Skin epidermis (tissue), 12 donors: ENCODE results near the gene GPR156.
"Not testable (repeated sequence)": the region's sequence is repeated elsewhere in the genome, so short reads cannot be mapped to it uniquely, and the experiment has no call there.

Experiments used
- H3K27ac ChIP-seq, 21 experiments: fragments of 200-600 bp; sonication (generic) in 11 of 21; one replicate each; pipeline ENCODE4 v1.5.0; 2020; ENCODE audit warnings: mild to moderate bottlenecking in 3 of 21, inconsistent platforms in 2 of 21, moderate library complexity in 2 of 21
- H3K4me3 ChIP-seq, 7 experiments: fragments of 200-600 bp; sonication (generic) in 2 of 7; one replicate each; pipeline ENCODE4 v1.5.0; 2020; ENCODE audit warnings: inconsistent platforms in 2 of 7, mild to moderate bottlenecking in 2 of 7, moderate library complexity in 1 of 7

The GPR156 gene

GRCh38 chr3:120284747-120285507, at the start of gene GPR156:
TSS of gene GPR156 (minus strand) at chr3:120285222. CDS start at chr3:120244098, 41,124 bp downstream.
- peak within 1 kb of the TSS; percentile 24 to 50 (median 36) for H3K4me3 ChIP-seq
- peak within 1 kb of the TSS in 1 of 21 experiments; percentile 27 for H3K27ac ChIP-seq

DNA sequence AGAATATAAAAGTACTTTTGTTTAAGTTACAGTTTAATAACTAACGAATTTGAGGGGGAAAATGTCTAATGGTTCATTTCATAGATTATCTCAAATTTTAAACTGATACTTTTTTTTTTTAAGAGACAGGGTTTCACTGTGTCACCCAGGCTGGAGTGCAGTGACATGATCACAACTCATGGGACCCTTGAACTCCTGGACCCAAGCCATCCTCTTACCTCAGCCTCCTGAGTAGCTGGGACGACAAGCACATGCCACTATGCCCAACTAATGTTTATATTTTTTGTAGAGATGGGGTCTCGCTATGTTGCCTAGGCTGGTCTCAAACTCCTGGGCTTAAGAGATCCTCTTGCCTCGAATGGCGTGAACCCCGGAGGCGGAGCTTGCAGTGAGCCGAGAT, 47.6 kb upstream of the GPR156 start:
- Histone ChIP-seq H3K27ac (no peak overlapping the region), H3K4me3 (no peak overlapping the region)

DNA sequence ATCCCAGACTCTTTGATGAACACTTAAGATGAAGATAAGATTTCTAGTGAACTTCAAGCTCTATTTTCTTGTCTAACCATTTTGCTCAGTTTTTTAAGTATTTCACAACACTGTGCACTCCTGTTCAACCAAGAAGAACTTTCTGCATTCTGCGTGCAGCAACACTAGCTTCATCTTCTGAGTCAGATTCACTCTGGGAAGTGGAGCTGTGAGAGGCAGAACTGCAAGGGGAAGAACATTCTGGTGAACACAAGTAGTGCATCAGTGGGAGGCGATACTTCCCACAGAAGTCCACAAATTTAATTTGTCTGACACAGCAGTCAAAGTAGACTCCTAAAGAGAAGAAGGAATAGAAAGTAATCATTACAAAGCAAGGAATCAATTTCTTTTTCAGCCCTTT, 46.1 kb upstream of the GPR156 start:
- Histone ChIP-seq H3K4me3 (no peak overlapping the region), H3K27ac (no peak overlapping the region)

DNA sequence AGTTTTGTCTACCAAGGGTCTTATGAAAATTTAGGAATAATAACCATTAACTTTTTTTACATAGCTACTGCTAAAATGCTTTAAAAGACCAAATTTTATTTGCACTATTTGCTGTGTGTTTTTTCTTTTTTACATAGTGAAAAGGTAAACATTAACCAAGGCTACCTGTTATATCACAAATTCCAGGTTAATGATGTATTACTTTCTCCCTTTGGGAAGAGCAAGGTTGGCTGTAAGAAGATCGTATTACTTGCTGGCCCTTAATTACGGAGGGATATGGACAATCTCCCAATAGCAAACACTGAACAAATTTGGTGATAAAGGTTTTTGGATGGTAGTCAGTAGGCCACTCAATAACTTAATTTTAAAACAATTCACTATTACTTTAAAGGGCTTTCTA, 41.8 kb upstream of the GPR156 start:
- no peak overlapping the region for H3K4me3 ChIP-seq
- no peak overlapping the region for H3K27ac ChIP-seq

- H3K27ac ChIP-seq, result no peak overlapping the region
- H3K4me3 ChIP-seq, result no peak overlapping the region
Observed at GRCh38 chr3:120324190-120324589, 39.2 kb upstream of the GPR156 start.

DNA sequence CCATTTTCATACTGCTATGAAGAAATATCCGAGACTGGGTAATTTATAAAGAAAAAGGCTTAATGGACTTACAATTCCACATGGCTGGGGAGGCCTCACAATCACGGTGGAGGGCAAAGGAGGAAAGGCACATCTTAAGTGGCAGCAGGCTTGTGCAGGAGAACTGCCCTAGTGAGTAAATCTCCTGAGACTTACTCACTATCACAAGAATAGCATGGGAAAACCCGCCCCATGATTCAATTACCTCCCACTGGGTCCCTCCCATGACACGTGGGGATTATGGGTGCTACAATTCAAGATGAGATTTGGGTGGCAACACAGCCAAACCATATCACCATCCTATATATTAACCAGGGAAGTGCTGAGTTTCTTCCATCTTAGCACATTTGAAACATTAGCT, 38.7 kb upstream of the GPR156 start:
- not testable (repeated sequence) for H3K4me3 ChIP-seq, H3K27ac ChIP-seq

- Histone ChIP-seq H3K4me3 (no peak overlapping the region), H3K27ac (no peak overlapping the region)
Observed at GRCh38 chr3:120311863-120312794, 27.1 kb upstream of the GPR156 start.

DNA sequence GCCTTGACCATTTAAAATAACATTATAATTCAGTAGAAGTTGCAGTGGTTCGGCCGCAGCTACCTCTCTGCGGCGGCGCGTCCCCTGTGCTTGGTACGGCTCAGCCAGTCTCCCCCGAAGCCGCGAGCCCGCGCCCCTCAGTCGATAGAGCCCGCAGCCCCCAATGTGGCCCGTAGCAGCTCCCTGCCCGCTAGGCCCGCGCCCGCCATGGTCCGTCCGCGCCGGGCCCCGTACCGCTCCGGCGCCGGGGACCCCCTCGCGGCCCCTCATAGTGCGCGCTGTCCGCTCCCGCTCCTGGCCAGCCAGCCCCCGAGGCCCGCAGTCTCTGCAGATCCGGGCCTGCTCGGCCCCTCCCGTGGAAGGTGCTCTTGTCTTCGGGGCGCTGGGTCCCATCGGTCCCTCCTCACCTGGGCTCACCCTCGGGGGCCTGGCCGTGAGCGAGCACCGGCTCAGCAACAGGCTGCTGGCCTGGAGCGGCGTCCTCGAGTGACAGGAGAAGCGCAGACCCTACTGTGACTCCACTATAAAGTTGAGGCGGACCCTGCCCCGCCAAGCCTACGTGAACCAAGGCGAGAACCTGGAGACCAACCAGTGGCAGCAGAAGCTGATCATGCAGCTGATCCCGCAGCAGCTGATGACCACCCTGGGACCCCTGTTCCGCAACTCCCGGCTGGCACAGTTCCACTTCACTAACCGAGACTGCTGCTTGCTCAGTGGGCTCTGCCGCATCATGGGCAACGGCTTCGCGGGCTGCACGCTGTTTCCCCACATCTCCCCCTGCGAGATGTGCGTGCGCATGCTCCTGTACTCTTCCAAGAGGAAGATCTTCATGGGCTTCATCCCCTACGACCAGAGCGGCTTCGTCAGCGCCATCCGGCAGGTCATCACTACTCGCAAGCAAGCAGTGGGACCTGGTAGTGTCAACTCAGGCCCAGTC, 21.8 kb upstream of the GPR156 start:
- Histone ChIP-seq H3K27ac (no peak overlapping the region), H3K4me3 (no peak overlapping the region)

GRCh38 chr3:120304616-120305015, 19.6 kb upstream of the GPR156 start:
- H3K27ac ChIP-seq, result no peak overlapping the region
- no peak overlapping the region for H3K4me3 ChIP-seq

- Histone ChIP-seq H3K27ac (no peak overlapping the region), H3K4me3 (no peak overlapping the region)
Observed at GRCh38 chr3:120302361-120302760, 17.3 kb upstream of the GPR156 start.

GRCh38 chr3:120300971-120301370, 15.9 kb upstream of the GPR156 start:
- Histone ChIP-seq H3K4me3 (no peak overlapping the region), H3K27ac (no peak overlapping the region)

DNA sequence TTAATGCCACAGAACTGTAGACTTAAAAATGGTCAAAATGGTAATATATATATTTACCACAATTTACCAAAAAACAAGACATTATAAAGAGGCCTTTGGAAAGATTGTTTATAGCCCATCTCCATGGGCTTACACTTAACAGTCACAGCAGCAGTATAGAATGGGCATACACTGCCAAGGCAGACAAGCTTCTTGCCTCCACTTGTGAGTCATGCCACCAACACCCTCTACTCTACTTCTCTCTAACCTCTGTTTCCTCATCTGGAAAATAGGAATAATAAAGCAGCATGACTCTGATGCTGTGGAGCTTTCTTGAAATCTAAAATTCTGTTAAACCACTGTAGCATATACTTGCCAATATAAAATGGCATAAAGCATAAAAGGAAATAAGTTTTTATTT, 14.4 kb upstream of the GPR156 start:
- no peak overlapping the region for H3K27ac ChIP-seq

DNA sequence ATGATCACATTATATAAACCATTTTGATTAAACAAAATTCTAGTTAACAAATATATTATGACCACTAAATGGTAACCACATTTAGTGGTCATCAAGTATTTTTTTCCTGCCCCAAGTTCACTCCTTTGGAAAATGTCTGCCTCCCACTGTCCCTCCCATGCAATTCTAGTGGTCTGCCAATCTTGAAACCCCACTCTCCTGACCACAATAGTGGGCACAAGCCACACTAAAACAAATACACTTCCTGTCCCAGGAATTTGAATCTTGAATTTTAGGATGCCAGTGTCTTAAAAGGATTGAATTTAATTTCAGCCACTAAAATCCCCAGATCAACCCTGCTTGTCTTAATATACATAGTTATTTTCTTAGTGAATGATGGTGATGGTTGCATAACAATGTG, 14.0 kb upstream of the GPR156 start:
- no peak overlapping the region for H3K4me3 ChIP-seq
- no peak overlapping the region for H3K27ac ChIP-seq

More for the DNA sequence above, 14.4 kb upstream of the GPR156 start:
- H3K4me3 ChIP-seq, result no peak overlapping the region

DNA sequence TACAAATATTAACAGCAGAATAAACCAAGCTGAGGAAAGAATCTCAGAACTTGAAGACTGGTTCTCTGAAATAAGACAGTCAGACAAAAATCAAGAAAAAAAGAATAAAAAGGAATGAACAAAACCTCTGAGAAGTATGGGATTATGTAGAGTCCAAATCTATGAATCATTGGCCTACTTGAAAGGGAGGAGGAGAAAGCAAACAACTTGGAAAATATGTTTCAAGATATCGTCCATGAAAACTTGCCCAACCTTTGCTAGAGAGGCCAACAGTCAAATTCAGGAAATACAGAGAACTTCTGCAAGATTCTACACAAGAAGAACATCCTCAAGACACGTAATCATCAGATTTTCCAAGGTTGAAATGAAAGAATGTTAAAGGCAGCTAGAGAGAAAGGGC, 6.5 kb upstream of the GPR156 start:
- H3K27ac ChIP-seq, H3K4me3 ChIP-seq: not testable (repeated sequence)

GRCh38 chr3:120289636-120290035, 4.6 kb upstream of the GPR156 start:
- Histone ChIP-seq H3K27ac (no peak overlapping the region), H3K4me3 (no peak overlapping the region)

DNA sequence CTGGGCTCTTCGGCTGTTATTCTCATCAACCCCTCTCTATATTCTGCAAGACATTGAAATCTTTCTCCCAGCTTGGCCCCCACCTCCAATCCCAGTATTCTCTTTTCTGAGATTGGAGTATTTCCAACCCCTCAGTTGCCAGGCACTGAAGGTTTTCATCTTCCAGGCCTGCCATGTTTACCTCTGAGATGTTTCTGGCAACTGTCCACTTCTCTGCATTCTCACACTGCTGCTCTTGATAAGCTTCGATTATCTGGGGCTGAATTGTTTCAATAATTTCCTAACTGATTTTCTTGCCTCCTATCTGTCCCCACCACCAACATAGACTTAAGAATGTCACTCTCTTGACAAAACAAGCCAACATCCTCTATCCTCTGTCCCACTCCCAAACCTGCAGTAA, 1.4 kb upstream of the GPR156 start:
- Histone ChIP-seq H3K4me3 (no peak overlapping the region), H3K27ac (no peak overlapping the region)

GRCh38 chr3:120285508-120285841, 453 bp upstream of the GPR156 start:
- Histone ChIP-seq H3K4me3 (peak overlapping the region; percentile 24 to 50 (median 36)), H3K27ac (peak overlapping the region in 1 of 21 experiments; percentile 27)

GRCh38 chr3:120281261-120281660, 3.8 kb downstream of the GPR156 start:
- H3K27ac ChIP-seq, result no peak overlapping the region

DNA sequence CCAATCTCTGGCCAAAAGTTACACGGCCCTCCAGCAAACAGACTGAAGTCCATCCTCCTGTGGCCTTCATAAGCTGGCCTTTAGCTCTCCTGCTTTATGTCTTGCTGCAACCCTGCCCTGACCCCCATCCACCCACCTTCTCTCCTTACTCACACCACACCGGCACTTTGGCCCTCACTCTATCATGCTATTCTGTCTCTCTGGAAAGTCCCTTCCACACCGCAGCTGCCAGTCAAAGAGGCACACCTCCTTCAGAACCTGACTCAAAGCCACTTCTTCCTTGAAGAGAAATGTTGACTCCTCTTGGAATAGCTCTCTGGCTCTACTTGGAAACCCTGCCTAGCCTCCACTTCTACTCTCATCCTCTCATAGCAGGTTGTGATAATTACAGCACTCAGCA, 4.5 kb downstream of the GPR156 start:
- Histone ChIP-seq H3K4me3 (no peak overlapping the region), H3K27ac (no peak overlapping the region)

More at GRCh38 chr3:120281261-120281660, 3.8 kb downstream of the GPR156 start:
- no peak overlapping the region for H3K4me3 ChIP-seq

DNA sequence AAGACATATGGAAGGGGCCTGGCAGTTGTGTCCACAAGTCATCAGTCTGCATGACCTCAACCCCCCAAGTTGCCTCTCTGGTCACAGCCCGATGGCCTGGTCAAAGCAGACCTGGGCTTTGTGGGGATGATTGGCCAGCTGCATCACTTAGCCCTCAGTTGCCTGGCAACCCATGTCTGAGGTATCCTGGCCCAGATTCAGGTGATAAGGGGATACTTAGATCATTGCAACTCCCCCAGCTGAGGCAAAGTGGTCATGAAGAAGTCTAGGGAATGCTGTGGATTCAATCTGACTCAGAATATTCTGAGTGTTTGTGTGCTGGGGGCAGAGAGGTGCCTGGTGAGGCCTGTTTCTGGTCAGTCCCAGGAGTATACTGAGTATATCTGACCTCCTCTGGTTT, 5.0 kb downstream of the GPR156 start:
- Histone ChIP-seq H3K4me3 (no peak overlapping the region), H3K27ac (no peak overlapping the region)
